Kidney tubule cell (primary cell): Measurements from ENCODE around the gene ASPG.
A peak's percentile ranks its signal among the peaks of the same experiment; 100 is the strongest.

Experiments
- DNase-seq: peaks from one replicate; pipeline ENCODE4 v3.0.0-alpha.2; 2018; ENCODE audit warnings: low spot score

ASPG gene

DNA sequence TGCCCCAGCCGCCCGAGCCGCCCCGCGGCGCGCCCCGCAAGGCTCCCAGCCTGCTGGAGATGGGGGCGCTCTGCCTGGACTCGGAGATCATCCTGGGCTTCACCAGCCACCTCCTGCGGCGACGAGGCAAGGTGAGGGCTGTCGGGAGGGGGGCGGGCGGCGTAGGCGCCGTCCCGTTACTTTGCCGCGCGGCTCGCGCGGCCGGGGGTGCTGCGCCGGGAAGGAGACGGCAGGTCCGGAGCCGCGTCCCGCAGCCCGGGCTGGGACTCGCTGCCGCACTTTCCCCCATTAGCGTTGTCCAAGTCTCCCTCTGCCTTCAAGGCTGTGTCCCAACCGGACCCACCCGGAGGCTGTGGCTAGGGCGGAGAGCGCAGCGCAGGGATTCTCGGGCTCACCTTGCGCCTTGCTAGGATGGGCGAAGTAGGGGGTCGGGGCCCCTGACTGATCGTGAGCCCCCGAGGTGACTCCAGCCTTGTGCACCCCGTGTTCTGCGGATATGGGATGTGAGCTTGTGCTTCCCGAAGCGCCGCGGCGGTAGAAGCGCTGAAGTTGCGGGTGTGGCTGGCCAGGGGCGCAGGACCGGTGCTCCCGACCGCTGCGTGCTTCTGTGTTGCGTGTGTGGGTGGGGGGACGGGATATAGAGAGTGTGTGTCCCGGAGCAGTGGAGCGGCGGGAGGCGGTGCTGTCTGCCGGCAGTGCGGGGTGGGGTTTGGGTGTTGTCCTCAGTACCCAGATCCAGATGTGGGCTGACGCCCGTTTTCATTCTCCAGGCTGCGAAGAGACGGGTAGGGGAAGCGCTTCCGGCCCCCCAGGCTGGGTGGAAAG, 51.2 kb downstream of the ASPG start:
- no peak for DNase-seq

- DNase-seq, result peak; percentile 53
These were observed 52.0 kb downstream of the ASPG start for GRCh38 chr14:104137297-104138097.

GRCh38 chr14:104138098-104138717, 52.7 kb downstream of the ASPG start, which contains the start of gene KIF26A:
Gene KIF26A, plus strand, starts transcription at chr14:104138587. Its CDS starts 136 bp downstream, at chr14:104138723.
- DNase-seq, result no peak

DNA sequence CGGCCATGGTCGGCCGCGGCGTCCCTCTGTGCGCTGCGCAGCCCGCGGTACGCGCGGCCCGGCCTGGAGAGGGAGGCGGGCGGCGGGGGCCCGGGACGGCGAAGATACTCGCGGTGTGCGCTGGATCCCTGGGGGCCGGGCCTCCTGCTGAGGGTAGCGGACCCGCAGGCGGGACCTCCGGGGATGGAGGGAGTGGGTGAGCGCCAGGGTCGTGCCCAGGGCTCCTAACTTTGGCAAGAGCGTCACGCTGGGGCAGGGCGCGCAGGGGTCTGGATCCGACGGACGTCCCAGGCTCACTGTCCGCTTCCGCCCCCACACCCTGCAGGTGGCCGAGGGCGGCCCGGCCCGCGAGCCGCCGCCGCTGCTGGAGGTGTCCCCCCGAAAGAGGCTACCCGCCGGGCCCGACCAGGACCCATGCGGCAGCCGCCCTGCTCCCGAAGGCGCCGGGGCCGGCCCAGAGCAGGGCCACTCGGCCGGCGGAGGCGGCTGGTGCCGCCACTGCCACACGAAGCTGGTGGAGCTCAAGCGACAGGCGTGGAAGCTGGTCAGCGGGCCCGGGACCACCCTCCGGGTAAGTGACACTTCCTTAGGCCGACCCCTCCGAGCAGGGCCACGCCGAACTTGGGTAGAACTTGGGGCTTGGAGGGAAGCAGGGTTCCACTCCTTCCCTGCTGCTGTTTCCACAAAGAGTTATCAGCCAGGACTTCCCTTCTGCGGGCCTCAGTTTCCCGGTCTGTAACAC, 53.4 kb downstream of the ASPG start:
- DNase-seq, result no peak

DNA sequence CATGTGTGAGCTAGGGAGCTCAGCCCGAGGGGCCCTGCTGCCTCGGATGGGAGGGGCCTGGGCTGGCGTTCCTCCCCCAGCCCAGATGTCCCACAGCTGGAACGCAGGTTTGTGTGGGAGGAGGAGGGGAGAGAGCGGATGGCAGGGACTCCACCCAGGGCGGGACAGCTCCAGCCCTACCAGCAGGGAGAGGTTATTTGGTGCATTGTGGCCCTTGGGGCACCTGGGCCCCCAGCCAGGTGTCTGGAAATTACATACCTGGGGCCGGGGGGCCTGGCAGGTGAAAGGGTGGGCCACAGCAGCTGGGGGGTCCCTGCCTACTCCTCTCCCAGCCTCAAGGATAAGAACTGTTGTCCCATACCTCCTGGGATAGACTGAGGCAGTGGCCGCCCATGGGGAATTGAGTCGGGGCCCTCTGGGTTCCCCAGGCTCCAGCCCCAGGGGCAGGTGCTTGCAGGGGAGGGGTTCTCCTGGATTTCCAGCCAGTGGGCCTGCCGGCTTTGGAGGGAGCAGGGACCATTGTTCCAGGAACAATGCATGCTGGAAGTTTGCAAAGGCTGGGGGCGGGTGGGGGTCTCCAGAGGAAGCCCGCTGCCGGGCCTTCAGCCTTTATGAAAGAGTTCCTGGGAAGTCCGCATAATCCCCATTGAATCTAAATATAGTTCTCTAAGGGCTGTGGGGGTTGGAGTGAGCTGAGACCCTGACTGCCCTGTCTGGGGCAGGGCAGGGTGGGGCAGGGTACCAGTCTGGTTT, 54.1 kb downstream of the ASPG start:
- DNase-seq, result no peak

- DNase-seq, result no peak
These were observed 54.6 kb downstream of the ASPG start for GRCh38 chr14:104140213-104140462.

DNA sequence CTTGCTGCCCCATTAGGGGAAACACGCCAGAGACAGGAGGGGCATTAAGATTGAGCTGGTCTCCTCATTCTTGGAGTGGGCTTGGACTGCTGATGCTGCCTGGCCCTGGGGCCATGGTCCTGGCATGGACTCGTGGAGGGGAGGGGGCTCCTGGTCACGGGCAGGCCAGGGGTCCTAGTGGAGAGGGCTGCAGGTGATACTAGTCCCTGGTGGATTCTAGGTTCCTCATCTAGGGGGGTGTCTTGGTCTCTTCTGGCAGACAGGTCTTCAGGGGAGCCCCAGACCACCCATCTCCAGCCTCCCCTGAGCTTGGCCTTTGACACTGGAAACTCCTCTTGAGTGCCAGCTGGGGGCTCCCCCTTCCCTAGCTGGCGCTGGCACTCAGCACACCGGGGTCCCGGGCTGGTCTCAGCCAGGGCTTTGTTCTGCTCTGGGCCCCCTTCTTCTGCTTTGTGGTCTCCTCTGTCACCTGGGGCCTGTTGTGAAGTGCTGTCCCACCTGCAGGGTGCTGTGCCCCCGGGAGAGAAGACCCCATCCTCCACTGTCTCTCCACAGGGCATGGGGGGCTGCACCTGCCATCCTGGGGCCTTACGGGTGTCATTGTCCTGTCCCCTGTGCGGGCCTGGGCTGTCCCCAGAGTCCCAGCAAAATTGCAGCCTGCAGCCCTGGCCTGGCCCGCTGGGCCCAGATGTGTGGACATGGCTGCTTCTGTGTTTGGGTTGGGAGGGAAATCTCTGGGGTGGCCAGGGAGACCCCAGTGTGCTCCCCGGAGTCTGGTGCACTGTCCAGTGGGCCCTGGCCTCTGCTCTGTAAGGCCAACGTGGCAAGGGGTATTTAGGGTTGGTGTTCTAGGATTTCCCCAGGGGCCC, 55.2 kb downstream of the ASPG start:
- DNase-seq, result no peak

- no peak for DNase-seq
These were observed 56.2 kb downstream of the ASPG start for GRCh38 chr14:104141621-104142091.

DNA sequence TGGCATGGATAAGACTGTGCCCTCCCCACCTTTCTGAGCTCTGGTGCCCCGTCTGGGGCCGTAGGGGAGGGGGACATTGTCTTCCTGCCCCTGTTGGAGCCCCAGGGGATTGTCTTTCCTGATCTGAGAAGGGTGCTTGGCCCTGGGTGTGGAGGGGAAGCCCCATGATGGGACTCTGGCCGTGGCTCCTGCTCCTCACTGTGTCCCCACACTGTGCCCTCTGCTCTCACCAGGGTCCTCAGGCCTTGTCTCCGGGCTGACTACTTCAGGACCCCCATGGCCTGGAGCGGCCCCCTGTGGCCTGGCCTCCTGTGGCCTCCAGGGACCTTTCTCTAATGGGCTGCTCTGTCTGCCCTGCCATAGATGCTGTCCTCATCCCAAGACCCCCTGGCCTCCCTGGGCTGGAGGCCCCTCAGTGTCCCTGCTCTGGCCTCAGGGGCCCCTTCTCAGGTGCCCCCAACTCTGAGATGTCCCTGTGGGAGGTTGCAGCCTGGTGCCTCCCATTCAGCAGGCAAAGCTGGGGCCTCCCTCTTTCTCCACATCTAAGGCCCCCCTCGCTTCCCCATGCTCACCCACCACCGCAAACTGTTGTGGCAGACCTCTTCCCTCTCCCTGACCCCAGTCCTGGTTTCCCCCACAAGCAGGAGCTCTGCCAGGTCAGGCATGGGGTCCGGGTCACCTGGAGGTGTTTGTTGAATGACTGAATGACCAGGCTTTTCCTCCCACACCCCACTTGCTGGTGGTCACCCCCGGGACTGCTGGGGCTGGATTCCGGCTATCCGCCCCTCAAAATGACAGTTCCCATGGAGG, 56.8 kb downstream of the ASPG start:
- DNase-seq, result no peak

GRCh38 chr14:104142946-104143470, 57.5 kb downstream of the ASPG start:
- DNase-seq, result no peak

DNA sequence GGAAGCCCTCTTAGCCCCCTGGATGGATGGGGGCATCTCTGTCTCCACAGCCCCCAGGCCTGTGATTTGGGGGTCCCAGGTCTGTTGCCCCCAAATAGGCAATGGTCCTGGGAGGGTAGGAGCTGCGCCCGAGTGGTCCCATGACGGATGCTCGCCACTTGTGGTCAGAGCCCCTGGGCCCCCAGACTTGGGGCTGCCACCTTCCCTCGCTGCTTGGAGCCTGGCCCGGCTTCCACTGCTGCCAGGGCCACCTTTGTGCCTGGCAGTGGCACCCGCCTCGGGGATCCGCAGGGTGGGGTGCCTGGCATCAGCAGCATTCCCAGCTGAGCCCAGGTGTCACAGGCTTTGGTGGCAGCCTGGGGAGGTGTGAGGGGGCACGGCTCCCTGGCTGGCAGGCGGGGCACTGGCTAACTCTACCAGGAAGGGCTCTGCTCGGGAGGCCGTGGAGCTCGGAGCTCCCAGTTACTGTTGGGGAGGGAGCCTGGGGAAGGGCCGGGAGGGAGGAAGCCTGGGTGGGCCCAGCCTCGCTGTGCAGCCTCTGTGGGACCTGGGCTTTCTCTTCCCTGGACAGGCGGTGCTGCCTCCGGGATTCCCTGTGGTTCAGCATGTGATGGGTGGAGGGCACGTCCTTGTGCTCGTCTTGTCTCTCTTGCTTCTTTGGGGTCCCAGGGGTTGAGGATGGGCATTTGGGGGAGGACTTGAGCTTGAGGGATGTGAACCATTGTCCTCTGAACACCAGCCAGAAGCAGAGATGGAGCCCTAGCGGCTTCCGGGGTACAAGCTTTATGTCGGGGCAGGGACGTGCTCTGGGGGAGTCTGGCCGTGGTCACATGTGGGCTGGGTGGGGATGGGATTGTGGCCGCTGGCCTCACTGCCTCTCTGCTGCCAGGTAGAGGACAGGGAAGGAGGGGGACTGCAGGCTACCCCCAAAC, 58.3 kb downstream of the ASPG start:
- DNase-seq, result no peak

DNA sequence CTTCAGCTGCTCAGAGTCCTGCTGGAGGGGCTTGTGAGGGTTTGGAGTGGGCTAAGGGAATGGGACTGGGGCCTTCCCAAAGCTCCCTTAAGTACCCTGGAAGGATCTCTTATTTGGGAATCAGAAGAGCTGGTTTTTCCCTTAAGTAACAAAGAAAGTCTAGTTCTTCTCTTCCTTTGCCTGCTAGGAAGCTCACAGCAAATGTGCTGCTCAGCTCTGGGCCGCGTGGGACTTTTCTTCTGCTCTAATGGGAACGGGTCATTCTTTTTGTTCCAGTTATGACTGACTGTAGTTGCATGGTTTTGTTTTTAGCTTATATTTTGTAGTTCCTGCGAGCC, 58.9 kb downstream of the ASPG start:
- DNase-seq, result no peak

DNA sequence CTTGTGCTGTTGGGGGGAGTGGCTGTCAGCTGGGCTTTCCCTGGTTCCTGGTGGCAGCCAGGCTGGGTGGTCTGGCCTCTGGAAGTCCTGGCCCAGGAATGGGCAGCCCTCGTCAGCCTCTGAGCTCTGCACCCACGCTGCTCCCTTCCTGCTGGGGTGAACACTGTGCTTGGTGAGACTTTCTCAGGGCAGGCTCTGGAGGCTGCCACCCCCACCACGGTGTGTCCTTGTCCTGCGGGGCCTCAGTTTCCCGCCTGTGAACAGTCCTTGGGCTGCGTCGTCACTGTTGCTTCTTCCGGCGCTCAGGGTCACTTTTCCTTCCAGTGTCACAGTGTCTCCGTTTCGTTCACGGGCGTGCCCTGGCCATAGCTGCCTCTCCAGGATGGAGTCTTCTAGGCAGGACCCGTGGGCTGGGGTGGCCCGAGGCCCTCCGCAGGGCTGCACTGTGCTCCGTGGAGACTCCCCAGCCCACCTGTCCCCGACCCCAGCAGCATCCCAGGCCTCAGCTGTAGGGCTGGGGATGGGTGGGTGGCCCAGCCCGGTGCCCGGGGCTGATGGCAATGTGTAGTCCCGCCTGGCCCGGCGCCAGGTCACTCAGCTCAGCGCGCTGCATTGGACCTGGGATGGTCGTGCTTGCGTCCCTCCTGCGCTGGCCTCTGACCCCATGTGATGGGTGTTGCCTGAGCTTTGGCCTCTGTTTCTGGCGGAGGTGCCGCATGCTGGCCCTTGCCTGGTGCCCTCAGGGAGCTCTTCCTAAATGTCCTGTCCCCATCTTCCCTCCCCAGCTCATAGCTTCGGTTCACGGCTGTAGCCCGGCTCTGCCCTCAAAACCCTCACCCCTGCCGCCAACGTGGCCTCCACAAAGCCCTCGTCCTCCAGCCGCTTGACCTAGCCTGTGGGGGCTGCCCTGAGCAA, 59.7 kb downstream of the ASPG start:
- DNase-seq, result no peak

GRCh38 chr14:104145826-104146601, 60.5 kb downstream of the ASPG start:
- no peak for DNase-seq

- no peak for DNase-seq
These were observed 61.3 kb downstream of the ASPG start for GRCh38 chr14:104146651-104147345.
